ENCODE data around the gene FBLN7.
"Not testable (repeated sequence)": the region's sequence is repeated elsewhere in the genome, so short reads cannot be mapped to it uniquely, and the experiment has no call there.

Gene FBLN7

DNA sequence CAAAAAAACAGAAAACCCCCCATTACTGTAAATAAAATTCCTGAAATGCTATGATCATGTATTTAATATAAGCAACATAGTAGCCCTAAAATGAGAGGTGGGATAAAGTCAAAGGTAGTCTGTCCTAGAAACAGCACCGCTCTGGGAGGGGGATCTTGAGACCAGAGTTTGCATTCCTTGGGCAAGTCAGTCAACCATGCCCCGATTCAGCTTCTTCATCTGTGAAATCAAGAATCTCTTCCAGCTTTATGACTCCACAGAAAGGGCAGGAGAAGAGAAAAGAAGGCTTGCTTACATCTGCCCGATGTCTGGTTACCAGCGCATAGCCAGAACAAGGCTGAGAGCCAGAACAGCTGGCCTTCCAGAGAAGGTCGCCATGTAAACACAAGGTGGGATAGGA is 2.1 kb upstream of the FBLN7 start:
- TF ChIP-seq, protein P1, sequence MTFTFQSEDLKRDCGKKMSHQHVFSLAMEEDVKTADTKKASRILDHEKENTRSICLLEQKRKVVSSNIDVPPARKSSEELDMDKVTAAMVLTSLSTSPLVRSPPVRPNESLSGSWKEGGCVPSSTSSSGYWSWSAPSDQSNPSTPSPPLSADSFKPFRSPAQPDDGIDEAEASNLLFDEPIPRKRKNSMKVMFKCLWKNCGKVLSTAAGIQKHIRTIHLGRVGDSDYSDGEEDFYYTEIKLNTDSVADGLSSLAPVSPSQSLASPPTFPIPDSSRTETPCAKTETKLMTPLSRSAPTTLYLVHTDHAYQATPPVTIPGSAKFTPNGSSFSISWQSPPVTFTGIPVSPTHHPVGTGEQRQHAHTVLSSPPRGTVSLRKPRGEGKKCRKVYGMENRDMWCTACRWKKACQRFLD (tag by site-specific recombination; IDR thresholded peaks at IDR 0.05): no peak
- no peak for TF ChIP-seq WT1 (tag by site-specific recombination; IDR thresholded peaks at IDR 0.05)
- TF ChIP-seq, protein P2, sequence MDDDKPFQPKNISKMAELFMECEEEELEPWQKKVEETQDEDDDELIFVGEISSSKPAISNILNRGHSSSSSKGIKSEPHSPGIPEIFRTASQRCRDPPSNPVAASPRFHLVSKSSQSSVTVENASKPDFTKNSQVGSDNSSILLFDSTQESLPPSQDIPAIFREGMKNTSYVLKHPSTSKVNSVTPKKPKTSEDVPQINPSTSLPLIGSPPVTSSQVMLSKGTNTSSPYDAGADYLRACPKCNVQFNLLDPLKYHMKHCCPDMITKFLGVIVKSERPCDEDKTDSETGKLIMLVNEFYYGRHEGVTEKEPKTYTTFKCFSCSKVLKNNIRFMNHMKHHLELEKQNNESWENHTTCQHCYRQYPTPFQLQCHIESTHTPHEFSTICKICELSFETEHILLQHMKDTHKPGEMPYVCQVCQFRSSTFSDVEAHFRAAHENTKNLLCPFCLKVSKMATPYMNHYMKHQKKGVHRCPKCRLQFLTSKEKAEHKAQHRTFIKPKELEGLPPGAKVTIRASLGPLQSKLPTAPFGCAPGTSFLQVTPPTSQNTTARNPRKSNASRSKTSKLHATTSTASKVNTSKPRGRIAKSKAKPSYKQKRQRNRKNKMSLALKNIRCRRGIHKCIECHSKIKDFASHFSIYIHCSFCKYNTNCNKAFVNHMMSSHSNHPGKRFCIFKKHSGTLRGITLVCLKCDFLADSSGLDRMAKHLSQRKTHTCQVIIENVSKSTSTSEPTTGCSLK (tag by site-specific recombination; IDR thresholded peaks at IDR 0.05): no peak
- Histone ChIP-seq H3K36me3 (ENCODE audit: control insufficient read depth in 2 of 2, insufficient read depth in 1 of 2, low read length in 2 of 2) (no peaks in the 10 kb centered on the region), H3K27ac (ENCODE audit: extremely low read depth, low read depth, low read length) (no peak overlapping the region), H3K4me1 (ENCODE audit: control insufficient read depth, insufficient read depth, low read length) (no peaks in the 10 kb centered on the region), H3K4me3 (ENCODE audit: low read depth, low read length) (no peak overlapping the region), H3K9me3 (ENCODE audit: control insufficient read depth, insufficient read depth, low read depth, low read length) (no peaks in the 10 kb centered on the region; the same call in 1 of the 2 replicates)
- POLR2A ChIA-PET: no interaction called here
- CTCF ChIA-PET: interaction anchor here (1.0 kb wide), 1 partner anchor 14 kb away, joined by 4 read pairs; no protein-coding TSS in a partner anchor

DNA sequence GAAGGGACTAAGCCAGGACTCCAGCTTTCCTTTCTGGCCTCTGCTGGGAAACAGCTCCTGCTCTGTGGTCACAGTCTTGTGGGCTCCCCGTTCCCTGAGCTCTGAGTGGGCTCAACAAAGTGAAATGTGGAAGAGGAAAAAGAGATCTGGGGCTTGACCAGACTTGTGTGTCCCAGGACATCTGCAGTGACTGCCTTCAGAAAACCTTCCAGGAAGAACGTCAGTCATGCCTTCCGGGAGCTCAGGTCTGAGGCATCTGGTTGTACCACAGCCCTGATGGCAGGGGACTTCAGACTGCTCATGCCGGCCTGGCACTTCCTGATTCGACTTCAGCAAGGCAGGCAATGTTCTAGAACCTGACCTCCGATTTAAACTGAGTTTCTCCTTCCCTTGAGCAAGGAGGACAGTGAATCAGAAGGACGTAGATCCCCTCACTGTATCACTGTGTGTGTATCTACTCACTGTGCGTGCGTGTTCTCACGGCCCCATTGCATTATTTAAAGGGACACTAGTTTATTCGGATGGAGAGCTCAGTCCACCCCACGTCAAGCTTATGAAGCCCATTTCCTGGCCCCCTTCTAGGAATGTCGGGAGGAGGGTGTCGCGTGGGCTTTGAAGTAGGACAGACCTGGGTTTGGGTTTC is 548 bp upstream of the FBLN7 start:
- Histone ChIP-seq H3K27ac (ENCODE audit: extremely low read depth, low read depth, low read length) (no peak overlapping the region; the same call in 1 of the 2 replicates), H3K36me3 (ENCODE audit: control insufficient read depth in 2 of 2, insufficient read depth in 1 of 2, low read length in 2 of 2) (no peaks in the 10 kb centered on the region), H3K4me3 (ENCODE audit: low read depth, low read length) (peak overlapping the region; percentile 42), H3K9me3 (ENCODE audit: control insufficient read depth, insufficient read depth, low read depth, low read length) (no peaks in the 10 kb centered on the region; the same call in 1 of the 2 replicates), H3K4me1 (ENCODE audit: control insufficient read depth, insufficient read depth, low read length) (no peaks in the 10 kb centered on the region)
- ChIA-PET POLR2A (no interaction called here), CTCF (interaction anchor here (1.2 to 1.6 kb wide), 2 partner anchors 16 to 100 kb away, joined by 3 to 6 read pairs; no protein-coding TSS in a partner anchor)
- TF ChIP-seq, protein P3, sequence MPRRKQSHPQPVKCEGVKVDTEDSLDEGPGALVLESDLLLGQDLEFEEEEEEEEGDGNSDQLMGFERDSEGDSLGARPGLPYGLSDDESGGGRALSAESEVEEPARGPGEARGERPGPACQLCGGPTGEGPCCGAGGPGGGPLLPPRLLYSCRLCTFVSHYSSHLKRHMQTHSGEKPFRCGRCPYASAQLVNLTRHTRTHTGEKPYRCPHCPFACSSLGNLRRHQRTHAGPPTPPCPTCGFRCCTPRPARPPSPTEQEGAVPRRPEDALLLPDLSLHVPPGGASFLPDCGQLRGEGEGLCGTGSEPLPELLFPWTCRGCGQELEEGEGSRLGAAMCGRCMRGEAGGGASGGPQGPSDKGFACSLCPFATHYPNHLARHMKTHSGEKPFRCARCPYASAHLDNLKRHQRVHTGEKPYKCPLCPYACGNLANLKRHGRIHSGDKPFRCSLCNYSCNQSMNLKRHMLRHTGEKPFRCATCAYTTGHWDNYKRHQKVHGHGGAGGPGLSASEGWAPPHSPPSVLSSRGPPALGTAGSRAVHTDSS (tag by site-specific recombination; IDR thresholded peaks at IDR 0.05): no peak
- TF ChIP-seq ZIC2 (tag by site-specific recombination; IDR thresholded peaks at IDR 0.05): no peak
- no peak for TF ChIP-seq ZNF302 (tag by site-specific recombination; IDR thresholded peaks at IDR 0.05; ENCODE audit: low read depth)
- TF ChIP-seq, protein P4, sequence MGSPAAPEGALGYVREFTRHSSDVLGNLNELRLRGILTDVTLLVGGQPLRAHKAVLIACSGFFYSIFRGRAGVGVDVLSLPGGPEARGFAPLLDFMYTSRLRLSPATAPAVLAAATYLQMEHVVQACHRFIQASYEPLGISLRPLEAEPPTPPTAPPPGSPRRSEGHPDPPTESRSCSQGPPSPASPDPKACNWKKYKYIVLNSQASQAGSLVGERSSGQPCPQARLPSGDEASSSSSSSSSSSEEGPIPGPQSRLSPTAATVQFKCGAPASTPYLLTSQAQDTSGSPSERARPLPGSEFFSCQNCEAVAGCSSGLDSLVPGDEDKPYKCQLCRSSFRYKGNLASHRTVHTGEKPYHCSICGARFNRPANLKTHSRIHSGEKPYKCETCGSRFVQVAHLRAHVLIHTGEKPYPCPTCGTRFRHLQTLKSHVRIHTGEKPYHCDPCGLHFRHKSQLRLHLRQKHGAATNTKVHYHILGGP (tag by site-specific recombination; IDR thresholded peaks at IDR 0.05): no peak
- TF ChIP-seq HOXC10 (CRISPR knock-in tag; IDR thresholded peaks at IDR 0.05): no peak
- TF ChIP-seq ZNF266 (tag by site-specific recombination; IDR thresholded peaks at IDR 0.05; ENCODE audit: low read depth): no peak
- TF ChIP-seq ZNF596 (tag by site-specific recombination; IDR thresholded peaks at IDR 0.05): no peak
- TF ChIP-seq, protein P5, sequence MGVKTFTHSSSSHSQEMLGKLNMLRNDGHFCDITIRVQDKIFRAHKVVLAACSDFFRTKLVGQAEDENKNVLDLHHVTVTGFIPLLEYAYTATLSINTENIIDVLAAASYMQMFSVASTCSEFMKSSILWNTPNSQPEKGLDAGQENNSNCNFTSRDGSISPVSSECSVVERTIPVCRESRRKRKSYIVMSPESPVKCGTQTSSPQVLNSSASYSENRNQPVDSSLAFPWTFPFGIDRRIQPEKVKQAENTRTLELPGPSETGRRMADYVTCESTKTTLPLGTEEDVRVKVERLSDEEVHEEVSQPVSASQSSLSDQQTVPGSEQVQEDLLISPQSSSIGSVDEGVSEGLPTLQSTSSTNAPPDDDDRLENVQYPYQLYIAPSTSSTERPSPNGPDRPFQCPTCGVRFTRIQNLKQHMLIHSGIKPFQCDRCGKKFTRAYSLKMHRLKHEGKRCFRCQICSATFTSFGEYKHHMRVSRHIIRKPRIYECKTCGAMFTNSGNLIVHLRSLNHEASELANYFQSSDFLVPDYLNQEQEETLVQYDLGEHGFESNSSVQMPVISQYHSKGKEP (tag by site-specific recombination; IDR thresholded peaks at IDR 0.05): no peak
- no peak for TF ChIP-seq WT1 (tag by site-specific recombination; IDR thresholded peaks at IDR 0.05)
- TF ChIP-seq ZNF133 (tag by site-specific recombination; IDR thresholded peaks at IDR 0.05): no peak
- TF ChIP-seq ZNF544 (tag by site-specific recombination; IDR thresholded peaks at IDR 0.05): no peak
- TF ChIP-seq KLF1 (tag by site-specific recombination; IDR thresholded peaks at IDR 0.05): no peak
- no peak for TF ChIP-seq ZNF658 (tag by site-specific recombination; IDR thresholded peaks at IDR 0.05)
- no peak for TF ChIP-seq ZNF521 (tag by site-specific recombination; IDR thresholded peaks at IDR 0.05)
- TF ChIP-seq, protein P6, sequence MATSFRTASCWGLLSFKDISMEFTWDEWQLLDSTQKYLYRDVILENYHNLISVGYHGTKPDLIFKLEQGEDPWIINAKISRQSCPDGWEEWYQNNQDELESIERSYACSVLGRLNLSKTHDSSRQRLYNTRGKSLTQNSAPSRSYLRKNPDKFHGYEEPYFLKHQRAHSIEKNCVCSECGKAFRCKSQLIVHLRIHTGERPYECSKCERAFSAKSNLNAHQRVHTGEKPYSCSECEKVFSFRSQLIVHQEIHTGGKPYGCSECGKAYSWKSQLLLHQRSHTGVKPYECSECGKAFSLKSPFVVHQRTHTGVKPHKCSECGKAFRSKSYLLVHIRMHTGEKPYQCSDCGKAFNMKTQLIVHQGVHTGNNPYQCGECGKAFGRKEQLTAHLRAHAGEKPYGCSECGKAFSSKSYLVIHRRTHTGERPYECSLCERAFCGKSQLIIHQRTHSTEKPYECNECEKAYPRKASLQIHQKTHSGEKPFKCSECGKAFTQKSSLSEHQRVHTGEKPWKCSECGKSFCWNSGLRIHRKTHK (tag by site-specific recombination; IDR thresholded peaks at IDR 0.05): no peak
- no peak for TF ChIP-seq SP7 (tag by site-specific recombination; IDR thresholded peaks at IDR 0.05)
- no peak for TF ChIP-seq ZNF324 (tag by site-specific recombination; IDR thresholded peaks at IDR 0.05)
- TF ChIP-seq ZNF677 (tag by site-specific recombination; IDR thresholded peaks at IDR 0.05): no peak
- TF ChIP-seq ZNF501 (tag by site-specific recombination; IDR thresholded peaks at IDR 0.05): no peak
- no peak for TF ChIP-seq ZNF394 (tag by site-specific recombination; IDR thresholded peaks at IDR 0.05; ENCODE audit: borderline replicate concordance)

DNA sequence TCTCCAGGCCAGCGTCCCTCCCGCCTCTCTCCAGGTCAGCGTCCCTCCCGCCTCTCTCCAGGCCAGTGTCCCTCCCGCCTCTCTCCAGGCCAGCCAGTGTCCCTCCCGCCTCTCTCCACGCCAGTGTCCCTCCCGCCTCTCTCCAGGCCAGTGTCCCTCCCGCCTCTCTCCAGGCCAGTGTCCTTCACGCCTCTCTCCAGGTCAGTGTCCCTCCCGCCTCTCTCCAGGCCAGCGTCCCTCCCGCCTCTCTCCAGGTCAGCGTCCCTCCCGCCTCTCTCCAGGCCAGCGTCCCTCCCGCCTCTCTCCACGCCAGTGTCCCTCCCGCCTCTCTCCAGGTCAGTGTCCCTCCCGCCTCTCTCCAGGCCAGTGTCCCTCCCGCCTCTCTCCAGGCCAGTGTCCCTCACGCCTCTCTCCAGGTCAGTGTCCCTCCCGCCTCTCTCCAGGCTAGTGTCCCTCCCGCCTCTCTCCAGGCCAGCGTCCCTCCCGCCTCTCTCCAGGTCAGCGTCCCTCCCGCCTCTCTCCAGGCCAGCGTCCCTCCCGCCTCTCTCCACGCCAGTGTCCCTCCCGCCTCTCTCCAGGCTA is 939 bp downstream of the FBLN7 start:
- CTCF ChIA-PET; H3K4me1 ChIP-seq (ENCODE audit: control insufficient read depth, insufficient read depth, low read length); H3K9me3 ChIP-seq (ENCODE audit: control insufficient read depth, insufficient read depth, low read depth, low read length); H3K27ac ChIP-seq (ENCODE audit: extremely low read depth, low read depth, low read length); H3K4me3 ChIP-seq (ENCODE audit: low read depth, low read length); H3K36me3 ChIP-seq (ENCODE audit: control insufficient read depth in 2 of 2, insufficient read depth in 1 of 2, low read length in 2 of 2); POLR2A ChIA-PET: not testable (repeated sequence)

Data from HEK293 (cell line).